ENCODE results near the gene GRHL3.
A peak's percentile ranks its signal among the peaks of the same experiment; 100 is the strongest.

The GRHL3 gene

DNA sequence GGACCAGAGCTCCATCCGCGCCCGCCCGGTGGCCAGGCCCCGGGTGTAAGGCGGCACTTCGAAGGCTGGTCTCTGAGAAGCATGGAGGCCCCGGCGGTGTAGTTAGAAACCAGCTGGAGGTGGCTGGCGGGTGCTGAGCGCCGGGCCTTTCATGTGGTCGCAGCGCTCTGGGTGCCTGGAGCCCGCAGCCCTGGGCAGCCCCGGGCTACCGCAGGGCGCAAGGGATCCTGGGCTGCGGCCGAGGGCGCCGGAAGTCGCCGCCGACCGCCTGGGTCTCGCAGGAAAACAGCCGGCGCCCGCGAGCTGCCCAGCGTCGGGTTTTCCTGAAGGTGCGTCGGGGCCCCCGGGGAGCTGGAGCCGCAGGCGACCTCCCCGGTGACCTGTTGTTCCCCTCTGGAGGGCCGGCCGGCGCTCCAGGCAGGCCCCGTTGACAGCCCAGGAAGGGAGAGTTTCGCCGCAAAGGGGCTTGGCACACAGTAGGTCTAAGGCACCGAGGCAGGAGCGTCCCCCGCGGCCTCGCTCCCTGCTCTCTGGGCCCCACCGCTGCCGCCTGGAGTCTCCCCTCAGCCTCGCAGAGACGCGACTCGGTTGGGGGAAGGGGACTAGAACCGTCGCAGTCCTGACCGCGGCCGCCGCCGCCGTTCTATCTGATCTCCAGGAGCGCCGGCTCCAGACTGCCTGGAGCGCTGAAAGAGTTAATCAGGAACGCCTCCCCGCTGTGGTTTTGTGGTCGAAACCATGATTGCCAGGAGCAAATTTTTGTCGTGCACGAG lies 2.7 kb downstream of the GRHL3 start:
- in situ Hi-C loops (cut with MboI; ENCODE audit: low pct_unique_long_range_greater_than_20kb, low sequenced_read_pairs, unreplicated experiment): no loop called here
- TF ChIP-seq, protein P1, sequence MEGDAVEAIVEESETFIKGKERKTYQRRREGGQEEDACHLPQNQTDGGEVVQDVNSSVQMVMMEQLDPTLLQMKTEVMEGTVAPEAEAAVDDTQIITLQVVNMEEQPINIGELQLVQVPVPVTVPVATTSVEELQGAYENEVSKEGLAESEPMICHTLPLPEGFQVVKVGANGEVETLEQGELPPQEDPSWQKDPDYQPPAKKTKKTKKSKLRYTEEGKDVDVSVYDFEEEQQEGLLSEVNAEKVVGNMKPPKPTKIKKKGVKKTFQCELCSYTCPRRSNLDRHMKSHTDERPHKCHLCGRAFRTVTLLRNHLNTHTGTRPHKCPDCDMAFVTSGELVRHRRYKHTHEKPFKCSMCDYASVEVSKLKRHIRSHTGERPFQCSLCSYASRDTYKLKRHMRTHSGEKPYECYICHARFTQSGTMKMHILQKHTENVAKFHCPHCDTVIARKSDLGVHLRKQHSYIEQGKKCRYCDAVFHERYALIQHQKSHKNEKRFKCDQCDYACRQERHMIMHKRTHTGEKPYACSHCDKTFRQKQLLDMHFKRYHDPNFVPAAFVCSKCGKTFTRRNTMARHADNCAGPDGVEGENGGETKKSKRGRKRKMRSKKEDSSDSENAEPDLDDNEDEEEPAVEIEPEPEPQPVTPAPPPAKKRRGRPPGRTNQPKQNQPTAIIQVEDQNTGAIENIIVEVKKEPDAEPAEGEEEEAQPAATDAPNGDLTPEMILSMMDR (IDR thresholded peaks at IDR 0.05; ENCODE audit: extremely low read depth, insufficient read depth, missing control alignments): no peak
- peak; percentile 88 for DNase-seq (ENCODE audit: low spot score)

DNA sequence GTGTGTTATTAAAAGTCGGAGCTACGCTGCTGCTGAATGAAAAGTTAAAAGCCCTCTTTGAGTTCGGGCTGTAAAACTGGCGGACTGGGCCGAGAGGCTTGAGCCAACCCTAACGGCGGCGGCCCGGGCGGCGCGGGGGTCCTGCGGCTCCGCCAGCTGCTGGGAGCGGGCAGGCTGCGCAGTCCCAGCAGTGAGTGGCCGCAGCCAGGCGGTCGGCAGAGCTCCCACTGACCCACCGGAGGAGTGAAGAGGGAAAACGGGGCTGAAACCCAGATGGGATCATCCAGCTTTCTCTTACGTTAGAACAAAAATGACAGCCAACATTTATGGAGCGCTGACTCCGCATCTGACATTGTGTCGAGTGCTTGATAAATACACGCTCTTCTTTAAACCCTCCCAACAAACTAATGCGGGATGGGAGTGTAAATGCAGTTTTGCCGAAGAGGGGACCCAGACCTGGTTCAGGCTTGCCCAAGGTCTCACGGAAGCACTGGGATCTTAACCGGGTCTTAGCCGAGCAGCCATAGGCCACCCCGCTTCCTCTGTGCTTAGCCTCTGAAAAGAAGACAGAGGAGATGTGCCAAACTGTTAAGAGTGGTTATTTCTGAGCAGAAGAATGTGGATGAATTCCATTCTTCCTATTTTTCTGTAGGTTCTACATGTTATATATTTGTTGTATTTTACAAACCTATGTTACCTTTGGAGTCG lies 3.5 kb downstream of the GRHL3 start:
- DNase-seq (ENCODE audit: low spot score): no peak
- TF ChIP-seq, protein P1 (IDR thresholded peaks at IDR 0.05; ENCODE audit: extremely low read depth, insufficient read depth, missing control alignments): no peak
- in situ Hi-C loops (cut with MboI; ENCODE audit: low pct_unique_long_range_greater_than_20kb, low sequenced_read_pairs, unreplicated experiment): no loop called here

DNA sequence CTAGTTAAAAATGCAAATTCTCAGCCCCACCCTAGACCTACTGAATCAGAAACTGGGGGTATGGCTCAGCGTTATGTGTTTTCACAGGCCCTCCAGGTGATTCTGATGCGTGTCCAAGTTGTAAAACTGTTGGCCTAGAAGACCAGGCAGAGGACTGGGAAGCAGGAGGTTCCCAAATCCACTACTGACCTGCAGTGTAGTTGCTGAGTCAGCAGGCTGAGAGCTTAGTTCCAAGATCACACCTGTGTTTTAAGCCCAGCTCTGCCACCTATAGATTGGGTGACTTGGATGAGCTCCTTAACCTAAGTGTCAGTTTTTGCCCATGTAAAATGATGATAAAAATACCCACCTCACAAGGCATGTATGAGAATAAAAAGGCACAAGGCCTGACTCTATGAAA lies 4.1 kb downstream of the GRHL3 start:
- in situ Hi-C loops (cut with MboI; ENCODE audit: low pct_unique_long_range_greater_than_20kb, low sequenced_read_pairs, unreplicated experiment): no loop called here
- TF ChIP-seq, protein P1 (IDR thresholded peaks at IDR 0.05; ENCODE audit: extremely low read depth, insufficient read depth, missing control alignments): no peak
- no peak for DNase-seq (ENCODE audit: low spot score)

DNA sequence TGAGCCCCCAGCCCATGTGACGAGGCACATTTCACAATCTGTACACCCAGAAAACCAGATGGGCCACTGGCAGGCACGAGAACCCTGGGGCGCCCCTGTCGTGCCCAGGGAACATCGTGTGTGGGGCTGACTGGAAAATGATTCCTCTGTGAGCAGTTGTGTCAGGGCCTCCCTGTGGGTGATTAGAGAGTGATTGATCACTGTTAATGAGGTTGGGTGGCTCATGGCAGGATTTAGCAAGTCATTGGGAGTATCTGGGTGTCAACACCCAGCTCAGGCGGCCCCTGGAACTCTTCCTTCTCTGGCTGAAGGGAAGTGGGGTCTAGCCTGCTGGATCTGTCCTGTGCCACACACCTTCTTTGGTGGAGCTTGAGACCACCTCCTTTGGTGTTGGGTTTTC lies 5.7 kb downstream of the GRHL3 start:
- no peak for DNase-seq (ENCODE audit: low spot score)
- in situ Hi-C loops (cut with MboI; ENCODE audit: low pct_unique_long_range_greater_than_20kb, low sequenced_read_pairs, unreplicated experiment): no loop called here
- TF ChIP-seq, protein P1 (IDR thresholded peaks at IDR 0.05; ENCODE audit: extremely low read depth, insufficient read depth, missing control alignments): no peak

DNA sequence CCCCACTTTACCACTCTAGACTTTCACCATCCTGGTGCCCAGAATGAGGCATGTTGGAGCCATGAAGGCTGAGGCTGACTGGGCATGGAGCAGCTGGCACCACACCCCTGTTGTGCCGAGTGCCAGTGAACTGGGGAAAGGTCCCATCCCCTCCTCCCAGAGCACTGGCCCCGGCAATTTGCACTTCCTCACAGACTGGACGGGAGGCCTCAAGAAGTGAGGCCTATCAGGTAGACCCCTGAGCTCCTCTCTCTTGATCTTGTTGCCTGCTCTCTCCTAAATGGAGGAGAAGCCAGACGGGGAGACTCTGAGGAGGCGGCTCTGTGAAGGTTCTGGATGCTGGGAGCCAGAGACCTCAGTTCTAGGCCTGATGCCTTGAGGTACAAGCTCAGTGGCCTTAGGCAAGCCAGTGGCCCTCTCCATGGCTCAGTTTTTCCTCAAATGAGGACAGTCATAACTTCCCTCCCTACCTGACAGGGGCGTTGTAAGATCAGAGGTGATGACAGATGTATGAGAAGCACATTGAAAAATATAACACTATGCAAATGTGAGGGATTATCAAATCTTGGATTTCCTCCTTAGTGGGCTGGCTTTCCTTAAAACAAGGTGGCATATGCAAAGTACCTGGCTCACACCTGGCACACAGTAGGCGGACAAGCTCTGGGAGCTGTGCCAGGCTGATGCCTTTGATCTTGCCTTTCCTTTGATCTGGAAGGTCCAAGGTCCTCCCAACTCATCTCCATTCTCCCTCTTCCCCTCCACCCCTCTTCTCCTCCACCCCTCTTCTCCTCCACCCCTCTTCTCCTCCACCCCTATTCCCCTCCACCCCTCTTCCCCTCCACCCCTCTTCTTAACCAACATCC lies 6.7 kb downstream of the GRHL3 start:
- in situ Hi-C loops (cut with MboI; ENCODE audit: low pct_unique_long_range_greater_than_20kb, low sequenced_read_pairs, unreplicated experiment): no loop called here
- TF ChIP-seq, protein P1 (IDR thresholded peaks at IDR 0.05; ENCODE audit: extremely low read depth, insufficient read depth, missing control alignments): no peak
- DNase-seq (ENCODE audit: low spot score): no peak

DNA sequence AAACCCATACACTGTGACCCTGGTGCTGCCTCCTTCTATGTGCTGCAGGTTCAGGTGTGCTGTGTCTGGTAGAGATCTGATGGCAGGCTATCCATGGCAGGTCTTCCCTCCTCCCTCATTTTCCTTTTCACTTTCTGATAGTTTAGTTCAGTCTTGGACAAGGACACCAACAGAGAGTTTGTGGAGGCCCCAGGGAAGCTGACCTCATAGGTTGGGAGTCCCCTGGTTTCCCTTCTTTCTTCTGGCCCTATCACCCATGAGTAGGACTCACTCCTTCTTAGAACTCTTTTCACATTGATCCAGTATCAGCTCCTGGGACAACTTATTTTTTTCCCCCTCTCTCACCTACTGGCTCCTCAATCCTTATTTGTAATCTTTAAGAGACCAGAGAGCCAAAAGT lies 8.3 kb downstream of the GRHL3 start:
- in situ Hi-C loops (cut with MboI; ENCODE audit: low pct_unique_long_range_greater_than_20kb, low sequenced_read_pairs, unreplicated experiment): no loop called here
- no peak for DNase-seq (ENCODE audit: low spot score)
- TF ChIP-seq, protein P1 (IDR thresholded peaks at IDR 0.05; ENCODE audit: extremely low read depth, insufficient read depth, missing control alignments): no peak
